AG04449 (cell line): ENCODE data around the gene RGS21.
"Not testable (repeated sequence)": the region's sequence is repeated elsewhere in the genome, so short reads cannot be mapped to it uniquely, and the experiment has no call there.

Source experiments
- CTCF ChIA-PET: fragments of 350-600 bp; formaldehyde crosslinking; extraction: SDS; loops from one replicate; lab custom pipeline; 2021; ENCODE audit warnings: antibody characterized with exemption; lab: Yijun Ruan, JAX
- POLR2A ChIA-PET: fragments of 400-600, 350-600 bp; formaldehyde crosslinking; extraction: SDS; loops from one replicate; lab custom pipeline; 2020; ENCODE audit warnings: antibody characterized with exemption, inconsistent platforms; lab: Yijun Ruan, JAX
- DNase-seq: peaks from one replicate; pipeline ENCODE4 v3.0.0-alpha.2; 2010; ENCODE audit warnings: low read depth, low spot score
- H3K4me3 ChIP-seq: 2 replicates; pipeline ENCODE4 v1.5.1; 2011; ENCODE audit warnings: low read depth, mild to moderate bottlenecking, control low read depth, low read length
- TF ChIP-seq, protein P1 (sequence below): IDR thresholded peaks from one replicate; pipeline ENCODE4 v1.5.1; 2011; ENCODE audit warnings: mild to moderate bottlenecking, moderate library complexity, low read length, control low read depth, inconsistent platforms; ENCODE audit not compliant: insufficient read depth; ENCODE audit errors: missing control alignments

Gene RGS21

GRCh38 chr1:192284927-192285326 lies 31.9 kb upstream of the RGS21 start:
- H3K4me3 ChIP-seq, result no peak overlapping the region
- TF ChIP-seq, protein P1, sequence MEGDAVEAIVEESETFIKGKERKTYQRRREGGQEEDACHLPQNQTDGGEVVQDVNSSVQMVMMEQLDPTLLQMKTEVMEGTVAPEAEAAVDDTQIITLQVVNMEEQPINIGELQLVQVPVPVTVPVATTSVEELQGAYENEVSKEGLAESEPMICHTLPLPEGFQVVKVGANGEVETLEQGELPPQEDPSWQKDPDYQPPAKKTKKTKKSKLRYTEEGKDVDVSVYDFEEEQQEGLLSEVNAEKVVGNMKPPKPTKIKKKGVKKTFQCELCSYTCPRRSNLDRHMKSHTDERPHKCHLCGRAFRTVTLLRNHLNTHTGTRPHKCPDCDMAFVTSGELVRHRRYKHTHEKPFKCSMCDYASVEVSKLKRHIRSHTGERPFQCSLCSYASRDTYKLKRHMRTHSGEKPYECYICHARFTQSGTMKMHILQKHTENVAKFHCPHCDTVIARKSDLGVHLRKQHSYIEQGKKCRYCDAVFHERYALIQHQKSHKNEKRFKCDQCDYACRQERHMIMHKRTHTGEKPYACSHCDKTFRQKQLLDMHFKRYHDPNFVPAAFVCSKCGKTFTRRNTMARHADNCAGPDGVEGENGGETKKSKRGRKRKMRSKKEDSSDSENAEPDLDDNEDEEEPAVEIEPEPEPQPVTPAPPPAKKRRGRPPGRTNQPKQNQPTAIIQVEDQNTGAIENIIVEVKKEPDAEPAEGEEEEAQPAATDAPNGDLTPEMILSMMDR, result no peak
- DNase-seq, result no peak
- ChIA-PET CTCF (no interaction called here), POLR2A (no interaction called here)

GRCh38 chr1:192303029-192303428 lies 13.8 kb upstream of the RGS21 start:
- ChIA-PET POLR2A (no interaction called here), CTCF (interaction anchor here (1.0 to 4.0 kb wide), 2 partner anchors 9 to 309 kb away, joined by 3 to 31 read pairs; no protein-coding TSS in a partner anchor)
- no peak for DNase-seq
- H3K4me3 ChIP-seq, result no peak overlapping the region
- TF ChIP-seq, protein P1, result no peak

GRCh38 chr1:192308314-192308713 lies 8.5 kb upstream of the RGS21 start:
- POLR2A ChIA-PET, DNase-seq, H3K4me3 ChIP-seq: not testable (repeated sequence)
- CTCF ChIA-PET, result interaction anchor here (3.1 kb wide), 1 partner anchor 314 kb away, joined by 15 read pairs; no protein-coding TSS in a partner anchor

- CTCF ChIA-PET, result interaction anchor here (0.7 to 5.8 kb wide), 6 partner anchors 8 to 317 kb away, joined by 3 to 62 read pairs (median 3); no protein-coding TSS in a partner anchor
- DNase-seq, result peak; percentile 16
- TF ChIP-seq, protein P1, result peak; percentile 64
These were observed 5.5 kb upstream of the RGS21 start for GRCh38 chr1:192311281-192311680.

DNA sequence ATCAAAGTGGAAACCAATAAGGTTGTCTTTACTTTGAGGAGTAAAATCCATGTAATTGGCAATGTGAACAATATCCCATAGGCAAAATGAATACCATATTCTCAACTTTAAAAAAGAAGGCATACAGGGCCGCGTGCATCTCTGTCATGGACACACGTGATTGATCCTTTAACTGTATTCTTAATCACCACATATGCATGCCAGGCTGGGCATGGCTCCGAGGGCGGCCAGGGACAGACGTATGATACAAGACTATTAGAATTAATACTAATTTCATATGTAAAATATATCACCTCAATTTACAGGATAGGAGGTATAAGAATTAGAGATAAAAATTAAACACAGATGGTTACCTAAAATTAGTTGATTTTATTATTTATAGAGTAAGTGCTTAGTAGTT lies 11.2 kb downstream of the RGS21 start:
- TF ChIP-seq, protein P1, result no peak
- ChIA-PET CTCF (no interaction called here), POLR2A (no interaction called here)
- no peak overlapping the region for H3K4me3 ChIP-seq
- DNase-seq, result no peak

More at GRCh38 chr1:192311281-192311680, 5.5 kb upstream of the RGS21 start:
- no peak overlapping the region for H3K4me3 ChIP-seq
- POLR2A ChIA-PET, result no interaction called here

GRCh38 chr1:192342842-192343241 lies 26.1 kb downstream of the RGS21 start:
- no peak overlapping the region for H3K4me3 ChIP-seq
- no peak for DNase-seq
- ChIA-PET CTCF (interaction anchor here (1.0 kb wide), 1 partner anchor 12 kb away, joined by 3 read pairs; no protein-coding TSS in a partner anchor), POLR2A (no interaction called here)
- TF ChIP-seq, protein P1, result no peak

DNA sequence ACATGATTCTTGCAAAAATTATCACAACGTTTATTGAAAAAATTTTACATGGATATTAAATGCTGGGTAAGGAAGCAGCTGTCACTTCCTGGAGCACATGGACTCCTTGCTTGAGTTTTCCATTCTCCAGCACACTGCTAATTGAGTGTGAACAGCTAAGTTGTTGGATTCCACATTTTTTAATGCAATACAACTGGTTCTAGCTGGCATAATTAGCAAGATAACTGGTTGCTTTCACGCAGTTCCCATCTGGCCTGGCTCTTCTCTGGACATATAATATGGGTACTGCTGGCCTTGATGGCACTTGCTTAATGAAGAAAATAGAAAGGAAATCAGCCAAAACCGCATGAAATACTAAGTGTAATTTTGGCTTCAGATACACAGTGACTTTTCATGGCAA lies 26.6 kb downstream of the RGS21 start:
- TF ChIP-seq, protein P1, result no peak

More for the DNA sequence above, 26.6 kb downstream of the RGS21 start:
- CTCF ChIA-PET, result interaction anchor here (1.0 kb wide), 1 partner anchor 12 kb away, joined by 3 read pairs; no protein-coding TSS in a partner anchor
- H3K4me3 ChIP-seq, result no peak overlapping the region
- no peak for DNase-seq
- POLR2A ChIA-PET, result no interaction called here
